Left ventricle myocardium inferior (tissue), 1 donor: Measurements from ENCODE around the gene FOXK1. TPM values are rescaled to one million over a fixed set of nuclear protein-coding genes. Genes with fewer than 3 reads are reported as not detected.
A peak's percentile ranks its signal among the peaks of the same experiment; 100 is the strongest.

Source experiments
- DNase-seq: peaks from one replicate; pipeline ENCODE4 v3.0.0-alpha.2; 2020
- H3K27ac ChIP-seq: fragments of 200-600 bp; replicated peaks from 2 replicates; pipeline ENCODE4 v1.8.0; 2021
- H3K27me3 ChIP-seq: fragments of 200-600 bp; 2 replicates; pipeline ENCODE4 v1.8.0; 2021; ENCODE audit warnings: low read depth
- H3K36me3 ChIP-seq: fragments of 200-600 bp; 2 replicates; pipeline ENCODE4 v1.8.0; 2021
- H3K4me1 ChIP-seq: fragments of 200-600 bp; 2 replicates; pipeline ENCODE4 v1.8.0; 2021
- H3K4me3 ChIP-seq: fragments of 200-600 bp; 2 replicates; pipeline ENCODE4 v1.8.0; 2021; ENCODE audit warnings: mild to moderate bottlenecking, moderate library complexity
- H3K9me3 ChIP-seq: fragments of 200-600 bp; replicated peaks from 2 replicates; pipeline ENCODE4 v1.8.0; 2021
- CTCF ChIP-seq: fragments of 200-600 bp; IDR thresholded peaks from 2 replicates; pipeline ENCODE4 v1.8.0; 2021; ENCODE audit warnings: antibody characterized with exemption, mild to moderate bottlenecking, borderline replicate concordance
- intact Hi-C: fragments of 100-400 bp; cut with micrococcal nuclease; formaldehyde crosslinking; loops from one replicate; pipeline ENCODE4 v1.11.0; 2022
- total RNA-seq: library from RNA; stranded (reverse); fragmentation: NEBNext Ultra II Directional; extraction: Animal tissue kit (Norgen Biotek cat#: 25700); gene quantifications from one replicate; pipeline ENCODE4 v1.2.1, GENCODE V29; 2021
- donor health status: DM: no; HTN: yes; CAD: no; lungs with severe emphysema.

FOXK1 gene
- total RNA-seq, 1 donor from 2014 or later: 18.3 TPM

- intact Hi-C loops: no loop called here
- H3K36me3 ChIP-seq: peaks cover 2% of the 10 kb centered on the region
- no peak overlapping the region for H3K4me3 ChIP-seq
- H3K27me3 ChIP-seq: peaks cover 5% of the 10 kb centered on the region
- TF ChIP-seq CTCF: no peak
- no peak for DNase-seq
- H3K9me3 ChIP-seq: no peaks in the 10 kb centered on the region
- peak overlapping the region; percentile 57 for H3K27ac ChIP-seq
- peaks cover 5% of the 10 kb centered on the region for H3K4me1 ChIP-seq
Measured at GRCh38 chr7:4808565-4808964, 126.5 kb downstream of the FOXK1 start.

GRCh38 chr7:4809091-4809591 lies 127.0 kb downstream of the FOXK1 start:
- no peaks in the 10 kb centered on the region for H3K9me3 ChIP-seq
- intact Hi-C loops: no loop called here
- peak overlapping the region; percentile 61 for H3K27ac ChIP-seq
- peaks cover 8% of the 10 kb centered on the region for H3K36me3 ChIP-seq
- peaks cover 5% of the 10 kb centered on the region for H3K4me1 ChIP-seq
- H3K4me3 ChIP-seq: peak overlapping the region; percentile 25
- no peak for TF ChIP-seq CTCF
- H3K27me3 ChIP-seq: peaks cover 5% of the 10 kb centered on the region
- no peak for DNase-seq

DNA sequence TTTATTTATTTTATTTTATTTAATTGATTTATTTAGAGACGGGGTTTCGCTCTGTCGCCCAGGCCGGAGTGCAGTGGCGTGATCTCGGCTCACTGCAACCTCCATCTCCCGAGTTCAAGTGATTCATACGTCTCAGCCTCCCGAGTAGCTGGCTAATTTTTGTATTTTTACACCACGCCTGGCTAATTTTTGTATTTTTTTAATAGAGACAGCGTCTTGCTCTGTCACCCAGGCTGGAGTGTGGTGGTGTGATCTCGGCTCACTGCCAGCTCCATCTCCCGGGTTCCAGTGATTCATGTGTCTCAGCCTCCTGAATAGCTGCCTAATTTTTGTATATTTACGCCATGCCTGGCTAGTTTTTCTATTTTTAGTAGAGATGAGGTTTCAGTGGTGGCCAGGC lies 127.6 kb downstream of the FOXK1 start:
- Histone ChIP-seq H3K9me3 (no peaks in the 10 kb centered on the region), H3K4me3 (peak overlapping the region; percentile 25), H3K4me1 (peaks cover 5% of the 10 kb centered on the region), H3K27ac (peak overlapping the region; percentile 61), H3K27me3 (peaks cover 5% of the 10 kb centered on the region), H3K36me3 (peaks cover 11% of the 10 kb centered on the region)
- intact Hi-C loops: no loop called here
- no peak for DNase-seq
- TF ChIP-seq CTCF: no peak

GRCh38 chr7:4814433-4814832 lies 132.3 kb downstream of the FOXK1 start:
- no peak for TF ChIP-seq CTCF
- peaks cover 9% of the 10 kb centered on the region for H3K4me1 ChIP-seq

DNA sequence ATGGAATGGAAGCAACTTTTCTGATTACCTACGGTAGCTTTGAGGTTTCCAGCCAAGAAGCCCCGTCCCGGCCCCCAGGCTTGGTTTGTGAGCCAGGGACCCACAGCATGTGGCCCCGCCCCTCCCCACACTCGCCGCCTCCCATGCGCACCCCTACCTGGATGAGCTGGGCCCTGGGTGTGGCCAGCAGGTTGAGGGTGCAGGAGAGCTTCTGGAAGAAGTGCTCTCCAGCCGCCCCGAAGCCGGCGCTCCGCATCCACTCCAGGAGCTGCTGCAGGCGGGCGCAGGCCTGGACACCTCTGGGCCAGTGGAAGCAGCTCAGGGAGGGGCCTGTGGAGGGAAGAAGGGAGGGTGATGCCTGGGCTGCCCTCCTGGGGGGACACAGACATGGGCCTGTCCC lies 133.0 kb downstream of the FOXK1 start:
- no peak for DNase-seq
- no peaks in the 10 kb centered on the region for H3K27me3 ChIP-seq
- peaks cover 12% of the 10 kb centered on the region for H3K36me3 ChIP-seq
- H3K4me3 ChIP-seq: no peak overlapping the region
- H3K4me1 ChIP-seq: peaks cover 15% of the 10 kb centered on the region
- no peak for TF ChIP-seq CTCF
- no peaks in the 10 kb centered on the region for H3K9me3 ChIP-seq
- intact Hi-C loops: no loop called here
- H3K27ac ChIP-seq: no peak overlapping the region

More at GRCh38 chr7:4814433-4814832, 132.3 kb downstream of the FOXK1 start:
- no peak for DNase-seq
- Histone ChIP-seq H3K27me3 (no peaks in the 10 kb centered on the region), H3K27ac (no peak overlapping the region), H3K36me3 (peaks cover 12% of the 10 kb centered on the region), H3K4me3 (no peak overlapping the region), H3K9me3 (no peaks in the 10 kb centered on the region)
- intact Hi-C loops: no loop called here
